ENCODE measurements around the gene DPEP1.

GRCh38 chr16:89636663-89637062 lies 23.2 kb downstream of the DPEP1 start:
- TF ChIP-seq CTCF (IDR thresholded peaks at IDR 0.05): no peak
- TF ChIP-seq POLR2A (IDR thresholded peaks at IDR 0.05): no peak

Data from sigmoid colon (tissue), 3 donors.